Panc1 (cell line): Measurements from ENCODE around the gene CUL4A.

Experiments used
- CTCF ChIP-seq: fragments of 450-650 bp; IDR thresholded peaks from 2 replicates; pipeline ENCODE4 v1.5.1; 2017; ENCODE audit warnings: mild to moderate bottlenecking
- REST ChIP-seq, 2 experiments: IDR thresholded peaks; 2 replicates each; pipeline ENCODE4 v1.6.1; 2011 to 2012; ENCODE audit warnings: low read depth in 2 of 2, control low read depth in 1 of 2, low read length in 1 of 2, mild to moderate bottlenecking in 1 of 2, moderate library complexity in 1 of 2; ENCODE audit not compliant: insufficient read depth in 1 of 2
- TCF7L2 ChIP-seq: IDR thresholded peaks from 2 replicates; pipeline ENCODE4 v1.6.1; 2011; ENCODE audit warnings: mild to moderate bottlenecking, low read depth, low read length, inconsistent platforms

DNA sequence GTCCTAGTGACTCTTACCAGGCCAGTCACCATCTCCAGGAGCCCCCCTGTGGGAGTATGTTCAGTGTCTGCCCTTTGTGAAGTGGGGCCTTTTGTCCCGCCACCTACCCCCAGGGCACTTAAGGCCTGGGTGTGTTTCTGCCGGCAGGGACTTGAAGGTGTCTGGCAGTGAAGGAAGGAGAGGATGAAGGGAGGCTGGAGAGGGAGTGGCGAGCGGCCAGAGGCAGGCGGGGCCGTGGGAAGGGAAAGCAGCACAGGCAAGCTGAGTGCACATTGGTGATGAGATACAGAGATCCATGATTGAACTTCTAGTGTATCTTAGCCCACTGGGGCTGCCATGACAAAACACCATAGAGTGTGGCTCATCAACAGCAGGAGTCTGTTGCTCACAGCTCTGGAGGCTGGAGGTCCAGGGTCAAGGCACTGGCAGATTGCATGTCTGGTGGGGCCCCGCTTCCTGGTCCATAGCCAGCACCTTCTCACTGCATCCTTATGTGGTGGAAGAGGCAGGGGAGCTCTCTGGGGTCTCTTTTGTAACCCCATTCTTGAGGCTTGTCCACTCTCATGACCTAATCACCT, 17.5 kb downstream of the CUL4A start:
- TF ChIP-seq CTCF = no peak
- TF ChIP-seq TCF7L2 = no peak
- no peak for TF ChIP-seq REST (IDR thresholded peaks at IDR 0.05; ENCODE audit: insufficient read depth in 1 of 2, low read depth in 2 of 2, low read length in 1 of 2)
